ENCODE data around the gene TM4SF1.

- TF ChIP-seq, protein P1, sequence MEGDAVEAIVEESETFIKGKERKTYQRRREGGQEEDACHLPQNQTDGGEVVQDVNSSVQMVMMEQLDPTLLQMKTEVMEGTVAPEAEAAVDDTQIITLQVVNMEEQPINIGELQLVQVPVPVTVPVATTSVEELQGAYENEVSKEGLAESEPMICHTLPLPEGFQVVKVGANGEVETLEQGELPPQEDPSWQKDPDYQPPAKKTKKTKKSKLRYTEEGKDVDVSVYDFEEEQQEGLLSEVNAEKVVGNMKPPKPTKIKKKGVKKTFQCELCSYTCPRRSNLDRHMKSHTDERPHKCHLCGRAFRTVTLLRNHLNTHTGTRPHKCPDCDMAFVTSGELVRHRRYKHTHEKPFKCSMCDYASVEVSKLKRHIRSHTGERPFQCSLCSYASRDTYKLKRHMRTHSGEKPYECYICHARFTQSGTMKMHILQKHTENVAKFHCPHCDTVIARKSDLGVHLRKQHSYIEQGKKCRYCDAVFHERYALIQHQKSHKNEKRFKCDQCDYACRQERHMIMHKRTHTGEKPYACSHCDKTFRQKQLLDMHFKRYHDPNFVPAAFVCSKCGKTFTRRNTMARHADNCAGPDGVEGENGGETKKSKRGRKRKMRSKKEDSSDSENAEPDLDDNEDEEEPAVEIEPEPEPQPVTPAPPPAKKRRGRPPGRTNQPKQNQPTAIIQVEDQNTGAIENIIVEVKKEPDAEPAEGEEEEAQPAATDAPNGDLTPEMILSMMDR (IDR thresholded peaks at IDR 0.05), result no peak
- no peak for TF ChIP-seq POLR2A (IDR thresholded peaks at IDR 0.05)
Observed at GRCh38 chr3:149411583-149411982, 34.1 kb upstream of the TM4SF1 start.

Measured in vagina (tissue), 2 donors.